ENCODE measurements around the gene WDFY4.
A peak's percentile ranks its signal among the peaks of the same experiment; 100 is the strongest.

WDFY4 gene

DNA sequence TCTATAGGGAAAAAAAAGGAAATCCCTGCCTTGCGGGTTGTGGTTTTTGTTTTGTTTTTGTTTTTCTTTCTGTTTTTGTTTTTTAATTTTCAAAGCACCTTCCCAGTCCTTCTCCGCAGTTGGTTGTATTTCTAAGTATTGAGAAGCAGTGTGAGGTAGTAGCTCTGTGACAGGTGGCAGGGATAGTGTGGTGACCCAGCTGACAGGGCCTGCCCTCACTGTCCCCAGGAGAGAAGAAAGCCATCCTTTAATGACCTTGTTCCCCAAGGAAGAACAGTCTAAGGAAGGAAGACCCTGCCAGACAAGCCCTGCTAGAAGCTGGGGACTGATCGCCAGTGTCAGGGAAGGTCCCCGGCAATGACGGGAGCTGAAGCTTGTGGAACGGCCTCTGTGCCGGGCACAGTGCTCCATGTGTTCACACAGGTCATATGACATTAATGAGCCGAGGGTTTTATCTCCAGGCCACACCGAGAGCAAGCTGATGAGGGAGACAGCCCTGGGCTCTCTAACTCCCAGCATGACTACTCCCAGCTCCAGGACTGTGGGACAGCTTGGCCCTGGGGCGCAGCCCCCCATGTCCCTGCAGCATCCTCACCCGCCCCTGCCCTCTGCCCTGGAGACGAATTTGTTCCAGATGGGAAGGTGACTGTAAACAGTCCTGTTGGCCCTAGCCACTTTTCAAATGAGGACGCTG, 324.0 kb downstream of the WDFY4 start:
- TF ChIP-seq, protein P1, sequence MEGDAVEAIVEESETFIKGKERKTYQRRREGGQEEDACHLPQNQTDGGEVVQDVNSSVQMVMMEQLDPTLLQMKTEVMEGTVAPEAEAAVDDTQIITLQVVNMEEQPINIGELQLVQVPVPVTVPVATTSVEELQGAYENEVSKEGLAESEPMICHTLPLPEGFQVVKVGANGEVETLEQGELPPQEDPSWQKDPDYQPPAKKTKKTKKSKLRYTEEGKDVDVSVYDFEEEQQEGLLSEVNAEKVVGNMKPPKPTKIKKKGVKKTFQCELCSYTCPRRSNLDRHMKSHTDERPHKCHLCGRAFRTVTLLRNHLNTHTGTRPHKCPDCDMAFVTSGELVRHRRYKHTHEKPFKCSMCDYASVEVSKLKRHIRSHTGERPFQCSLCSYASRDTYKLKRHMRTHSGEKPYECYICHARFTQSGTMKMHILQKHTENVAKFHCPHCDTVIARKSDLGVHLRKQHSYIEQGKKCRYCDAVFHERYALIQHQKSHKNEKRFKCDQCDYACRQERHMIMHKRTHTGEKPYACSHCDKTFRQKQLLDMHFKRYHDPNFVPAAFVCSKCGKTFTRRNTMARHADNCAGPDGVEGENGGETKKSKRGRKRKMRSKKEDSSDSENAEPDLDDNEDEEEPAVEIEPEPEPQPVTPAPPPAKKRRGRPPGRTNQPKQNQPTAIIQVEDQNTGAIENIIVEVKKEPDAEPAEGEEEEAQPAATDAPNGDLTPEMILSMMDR (conservative IDR thresholded peaks at IDR 0.05; ENCODE audit: low read depth, low read length) = no peak
- no peak overlapping the region for H3K4me3 ChIP-seq (ENCODE audit: low read length)
- DNase-seq (ENCODE audit: low read depth) = no peak

DNA sequence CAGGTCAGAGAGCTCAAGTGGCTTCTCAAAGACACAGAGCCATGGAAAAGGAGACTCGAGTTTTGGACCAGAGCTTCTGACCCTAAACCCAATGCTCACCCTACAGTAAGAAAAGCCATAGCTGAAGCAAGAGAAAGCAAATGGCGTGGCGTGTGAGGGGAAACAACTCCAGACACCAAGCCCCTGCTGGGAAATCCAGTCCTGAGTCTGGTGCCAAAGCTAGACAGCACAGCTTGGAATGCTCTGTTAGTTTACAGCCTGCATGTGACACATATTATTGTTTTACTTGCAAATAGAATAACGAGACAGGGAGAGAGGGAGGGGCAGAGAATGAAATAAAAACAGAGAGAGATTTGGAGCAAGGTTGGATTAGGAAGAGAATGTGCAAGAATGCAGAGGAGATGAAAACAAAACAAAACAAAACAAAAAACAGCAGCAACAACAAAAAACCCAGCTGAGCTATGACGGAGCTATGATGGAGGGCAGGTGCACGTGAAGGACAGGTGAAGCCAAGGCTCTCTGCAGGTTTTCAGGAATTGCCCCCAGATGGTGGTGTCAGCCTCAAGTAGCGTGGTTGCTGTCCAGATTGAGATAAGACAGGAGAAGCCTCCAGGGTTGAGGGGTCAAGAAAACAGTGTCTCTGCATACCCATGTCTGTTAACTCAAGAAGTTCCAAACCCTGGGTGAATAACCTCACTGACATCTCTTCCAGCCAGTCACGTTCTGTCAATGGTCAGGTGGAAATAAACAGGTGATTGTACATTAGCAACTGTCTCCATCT, 324.7 kb downstream of the WDFY4 start:
- no peak overlapping the region for H3K4me3 ChIP-seq (ENCODE audit: low read length)
- TF ChIP-seq, protein P1 (conservative IDR thresholded peaks at IDR 0.05; ENCODE audit: low read depth, low read length) = no peak

DNA sequence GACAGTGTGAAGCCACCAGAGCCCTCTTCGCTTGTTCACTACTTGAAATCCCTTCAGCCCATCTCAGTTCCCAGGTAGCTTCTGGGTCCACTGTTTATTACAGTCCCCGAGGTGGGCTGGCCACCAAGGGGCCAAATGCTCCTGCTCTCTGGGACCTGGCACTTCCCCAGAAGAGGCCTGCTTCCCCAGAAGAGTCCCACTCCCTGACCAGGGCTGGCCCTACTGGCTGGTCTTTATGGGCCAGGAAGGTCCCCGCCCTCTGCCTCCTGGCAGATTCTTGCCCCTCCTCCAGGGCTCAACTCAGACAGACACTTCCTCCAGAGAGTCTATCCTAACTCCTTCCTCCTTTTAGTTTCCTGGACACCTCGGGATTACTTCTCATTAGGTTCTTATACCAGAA, 325.6 kb downstream of the WDFY4 start:
- TF ChIP-seq, protein P1 (conservative IDR thresholded peaks at IDR 0.05; ENCODE audit: low read depth, low read length) = no peak
- DNase-seq (ENCODE audit: low read depth) = no peak
- no peak overlapping the region for H3K4me3 ChIP-seq (ENCODE audit: low read length)

More for the DNA sequence above, 324.7 kb downstream of the WDFY4 start:
- peak; percentile 13 for DNase-seq (ENCODE audit: low read depth)

DNA sequence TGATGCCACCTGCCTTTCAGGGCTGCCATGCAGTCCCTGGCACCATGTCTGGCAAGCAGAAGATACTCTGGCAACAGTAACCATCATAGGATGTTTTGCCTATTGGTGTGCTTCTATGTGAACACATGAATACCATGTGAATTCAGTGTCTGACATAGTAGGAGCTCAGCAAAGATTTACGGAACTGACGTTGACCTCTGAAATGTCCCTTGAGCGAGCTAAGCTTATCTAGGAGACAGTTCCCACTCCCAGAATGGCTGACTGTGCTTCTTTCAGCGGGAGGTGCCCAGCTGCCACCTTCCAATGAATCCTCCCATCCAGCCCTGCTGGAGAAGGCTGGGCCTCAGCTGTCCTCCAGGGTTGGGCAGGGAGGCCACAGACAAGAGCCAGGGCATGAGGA, 326.2 kb downstream of the WDFY4 start:
- DNase-seq (ENCODE audit: low read depth) = no peak
- no peak overlapping the region for H3K4me3 ChIP-seq (ENCODE audit: low read length)
- TF ChIP-seq, protein P1 (conservative IDR thresholded peaks at IDR 0.05; ENCODE audit: low read depth, low read length) = no peak

DNA sequence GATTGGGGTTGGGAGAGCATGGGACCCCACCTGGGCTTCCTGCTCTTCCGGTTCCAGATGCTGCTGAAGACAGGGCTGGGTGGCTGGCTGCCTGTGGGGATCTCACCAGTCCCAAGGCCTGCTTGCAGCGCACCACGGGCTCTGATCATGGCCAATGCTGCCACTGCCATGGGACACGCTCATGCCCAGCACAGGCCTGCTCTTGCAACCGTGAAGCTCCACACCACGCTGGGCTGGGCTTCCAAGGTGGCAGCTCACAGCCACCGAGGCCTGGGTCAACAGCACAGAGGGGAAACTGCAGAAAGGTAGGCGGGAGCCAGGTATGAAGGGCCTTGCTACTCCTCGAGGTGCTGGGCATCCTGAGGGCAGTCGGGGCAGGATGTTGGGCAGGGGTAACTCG, 327.1 kb downstream of the WDFY4 start:
- TF ChIP-seq, protein P1 (conservative IDR thresholded peaks at IDR 0.05; ENCODE audit: low read depth, low read length) = no peak
- DNase-seq (ENCODE audit: low read depth) = no peak
- no peak overlapping the region for H3K4me3 ChIP-seq (ENCODE audit: low read length)

DNA sequence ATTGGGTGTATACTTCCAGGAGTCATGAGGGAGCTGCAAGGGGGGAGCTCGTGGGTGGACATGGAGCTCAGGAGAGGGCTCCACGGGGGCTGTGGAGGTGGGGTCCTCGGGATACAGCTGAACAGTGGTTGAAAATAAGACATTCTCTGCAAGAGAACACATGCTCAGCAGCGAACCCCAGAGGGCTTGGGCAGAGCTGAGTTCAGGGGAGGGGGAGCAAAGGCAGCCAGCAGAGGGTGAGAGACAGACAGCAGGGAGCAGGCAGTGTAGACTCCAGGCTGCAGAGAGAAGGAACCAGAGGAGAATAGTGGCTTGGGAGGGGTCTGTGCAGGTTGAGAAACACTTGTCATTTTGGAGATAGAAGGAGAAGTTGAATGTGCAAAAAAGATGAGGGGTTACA, 327.9 kb downstream of the WDFY4 start:
- TF ChIP-seq, protein P1 (conservative IDR thresholded peaks at IDR 0.05; ENCODE audit: low read depth, low read length) = no peak
- no peak overlapping the region for H3K4me3 ChIP-seq (ENCODE audit: low read length)
- no peak for DNase-seq (ENCODE audit: low read depth)

DNA sequence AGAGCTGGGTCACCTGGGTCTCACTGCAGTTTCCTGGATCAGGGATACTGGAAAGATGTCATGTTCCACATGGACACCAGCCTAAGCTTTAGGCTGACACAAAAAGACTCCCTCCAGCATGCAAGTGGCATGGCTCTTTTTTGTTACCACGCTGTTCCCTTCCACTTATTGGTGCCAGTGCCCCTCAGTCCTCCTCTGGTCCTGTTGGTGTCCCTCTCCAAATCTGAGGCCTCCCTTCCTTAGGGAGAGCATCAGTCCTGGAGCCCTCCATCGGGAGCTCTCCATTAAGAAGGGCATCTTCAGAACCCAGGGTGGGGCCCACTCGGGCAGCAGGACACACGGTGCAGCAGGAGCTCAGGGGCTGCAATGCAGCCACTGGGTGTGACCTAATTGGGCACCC, 331.0 kb downstream of the WDFY4 start:
- DNase-seq (ENCODE audit: low read depth) = no peak
- no peak overlapping the region for H3K4me3 ChIP-seq (ENCODE audit: low read length)
- TF ChIP-seq, protein P1 (conservative IDR thresholded peaks at IDR 0.05; ENCODE audit: low read depth, low read length) = no peak

Data from retinal pigment epithelial cell (primary cell).